Fibroblast of skin of left quadriceps (primary cell): ENCODE results near the gene USP8.

Source experiments
- DNase-seq, 2 experiments: peaks; one replicate each; pipeline ENCODE4 v3.0.0-alpha.2; 2013; ENCODE audit warnings: low read depth in 2 of 2

The USP8 gene

GRCh38 chr15:50543556-50543955, 119.4 kb downstream of the USP8 start:
- DNase-seq, result peak in 1 of 2 experiments; percentile 11

- DNase-seq, result no peak
These were observed 120.2 kb downstream of the USP8 start for GRCh38 chr15:50544368-50544767.

- DNase-seq, result no peak
These were observed 122.4 kb downstream of the USP8 start, which contains the start of gene USP50 for GRCh38 chr15:50546566-50546965. USP50 (minus strand) TSS chr15:50546666; CDS start chr15:50546525, 141 bp downstream.

GRCh38 chr15:50549326-50549725, 125.1 kb downstream of the USP8 start:
- DNase-seq, result no peak

- DNase-seq, result no peak
These were observed 128.0 kb downstream of the USP8 start for GRCh38 chr15:50552238-50552637.

- no peak for DNase-seq
These were observed 132.6 kb downstream of the USP8 start for GRCh38 chr15:50556642-50557371.

- no peak for DNase-seq
These were observed 133.8 kb downstream of the USP8 start for GRCh38 chr15:50558012-50558411.

GRCh38 chr15:50562735-50563640, 138.8 kb downstream of the USP8 start:
- DNase-seq, result no peak

- no peak for DNase-seq
These were observed 139.6 kb downstream of the USP8 start for GRCh38 chr15:50563756-50564155.
